ENCODE data around the gene CNTNAP2.

Gene CNTNAP2

GRCh38 chr7:147510201-147510542, 1393.6 kb downstream of the CNTNAP2 start:
- no peaks in the 10 kb centered on the region for H3K27me3 ChIP-seq (ENCODE audit: insufficient read depth, low read depth)
- no peak overlapping the region for H3K27ac ChIP-seq
- no peak overlapping the region for H3K9ac ChIP-seq
- no peaks in the 10 kb centered on the region for H3K79me2 ChIP-seq (ENCODE audit: insufficient read depth, low read depth)
- H3K4me3 ChIP-seq (IDR thresholded peaks at IDR 0.05; ENCODE audit: insufficient read depth, low read depth, low read length), result no peak overlapping the region
- H3K4me2 ChIP-seq, result no peak overlapping the region
- no peaks in the 10 kb centered on the region for H3K36me3 ChIP-seq (ENCODE audit: insufficient read depth)
- TF ChIP-seq CTCF (conservative IDR thresholded peaks at IDR 0.05; ENCODE audit: low read depth, low read length), result no peak
- H4K20me1 ChIP-seq (ENCODE audit: insufficient read depth), result no peaks in the 10 kb centered on the region
- no peak overlapping the region for H2AFZ ChIP-seq (ENCODE audit: low read depth)
- no peaks in the 10 kb centered on the region for H3K4me1 ChIP-seq (ENCODE audit: low read depth, poor library complexity, severe bottlenecking)

- Histone ChIP-seq H4K20me1 (ENCODE audit: insufficient read depth) (no peaks in the 10 kb centered on the region), H3K36me3 (ENCODE audit: insufficient read depth) (no peaks in the 10 kb centered on the region), H3K79me2 (ENCODE audit: insufficient read depth, low read depth) (no peaks in the 10 kb centered on the region), H3K27ac (no peak overlapping the region), H3K27me3 (ENCODE audit: insufficient read depth, low read depth) (no peaks in the 10 kb centered on the region), H3K4me2 (no peak overlapping the region), H3K4me3 (IDR thresholded peaks at IDR 0.05; ENCODE audit: insufficient read depth, low read depth, low read length) (no peak overlapping the region), H3K4me1 (ENCODE audit: low read depth, poor library complexity, severe bottlenecking) (no peaks in the 10 kb centered on the region), H3K9ac (no peak overlapping the region), H2AFZ (ENCODE audit: low read depth) (no peak overlapping the region)
- no peak for TF ChIP-seq CTCF (conservative IDR thresholded peaks at IDR 0.05; ENCODE audit: low read depth, low read length)
Observed at GRCh38 chr7:147510923-147511322, 1394.3 kb downstream of the CNTNAP2 start.

- Histone ChIP-seq H3K79me2 (ENCODE audit: insufficient read depth, low read depth) (no peaks in the 10 kb centered on the region), H3K27ac (no peak overlapping the region), H2AFZ (ENCODE audit: low read depth) (no peak overlapping the region), H3K9ac (no peak overlapping the region), H3K36me3 (ENCODE audit: insufficient read depth) (no peaks in the 10 kb centered on the region), H3K27me3 (ENCODE audit: insufficient read depth, low read depth) (no peaks in the 10 kb centered on the region), H3K4me1 (ENCODE audit: low read depth, poor library complexity, severe bottlenecking) (no peaks in the 10 kb centered on the region), H3K4me3 (IDR thresholded peaks at IDR 0.05; ENCODE audit: insufficient read depth, low read depth, low read length) (no peak overlapping the region), H3K4me2 (no peak overlapping the region), H4K20me1 (ENCODE audit: insufficient read depth) (no peaks in the 10 kb centered on the region)
- TF ChIP-seq CTCF (conservative IDR thresholded peaks at IDR 0.05; ENCODE audit: low read depth, low read length), result no peak
Observed at GRCh38 chr7:147513451-147513850, 1396.8 kb downstream of the CNTNAP2 start.

- H3K4me2 ChIP-seq, result no peak overlapping the region
- H3K4me3 ChIP-seq (IDR thresholded peaks at IDR 0.05; ENCODE audit: insufficient read depth, low read depth, low read length), result no peak overlapping the region
- no peak overlapping the region for H3K9ac ChIP-seq
- no peaks in the 10 kb centered on the region for H3K36me3 ChIP-seq (ENCODE audit: insufficient read depth)
- H4K20me1 ChIP-seq (ENCODE audit: insufficient read depth), result no peaks in the 10 kb centered on the region
- TF ChIP-seq CTCF (conservative IDR thresholded peaks at IDR 0.05; ENCODE audit: low read depth, low read length), result no peak
- H3K27ac ChIP-seq, result no peak overlapping the region
- H3K79me2 ChIP-seq (ENCODE audit: insufficient read depth, low read depth), result no peaks in the 10 kb centered on the region
- H2AFZ ChIP-seq (ENCODE audit: low read depth), result no peak overlapping the region
- H3K4me1 ChIP-seq (ENCODE audit: low read depth, poor library complexity, severe bottlenecking), result no peaks in the 10 kb centered on the region
- H3K27me3 ChIP-seq (ENCODE audit: insufficient read depth, low read depth), result no peaks in the 10 kb centered on the region
Observed at GRCh38 chr7:147516391-147516790, 1399.8 kb downstream of the CNTNAP2 start.

GRCh38 chr7:147519062-147519461, 1402.5 kb downstream of the CNTNAP2 start:
- no peak overlapping the region for H3K27ac ChIP-seq
- no peaks in the 10 kb centered on the region for H3K4me1 ChIP-seq (ENCODE audit: low read depth, poor library complexity, severe bottlenecking)
- H3K79me2 ChIP-seq (ENCODE audit: insufficient read depth, low read depth), result no peaks in the 10 kb centered on the region
- no peaks in the 10 kb centered on the region for H3K36me3 ChIP-seq (ENCODE audit: insufficient read depth)
- TF ChIP-seq CTCF (conservative IDR thresholded peaks at IDR 0.05; ENCODE audit: low read depth, low read length), result no peak
- H3K4me3 ChIP-seq (IDR thresholded peaks at IDR 0.05; ENCODE audit: insufficient read depth, low read depth, low read length), result no peak overlapping the region
- H4K20me1 ChIP-seq (ENCODE audit: insufficient read depth), result no peaks in the 10 kb centered on the region
- H3K27me3 ChIP-seq (ENCODE audit: insufficient read depth, low read depth), result no peaks in the 10 kb centered on the region
- H3K9ac ChIP-seq, result no peak overlapping the region
- no peak overlapping the region for H2AFZ ChIP-seq (ENCODE audit: low read depth)
- H3K4me2 ChIP-seq, result no peak overlapping the region

Data from KMS-11 (cell line).